CD8-positive, alpha-beta memory T cell (primary cell): ENCODE measurements around the gene CSMD2. TPM values are rescaled to one million over a fixed set of nuclear protein-coding genes. Genes with fewer than 3 reads are reported as not detected.

Source experiments
- CTCF ChIA-PET: fragments of 350-600 bp; sonication (Branson Sonifier 250); formaldehyde crosslinking; loops from one replicate; lab custom pipeline; 2021; ENCODE audit warnings: antibody characterized with exemption; lab: Charles Lee
- POLR2A ChIA-PET: fragments of 350-600 bp; sonication (Branson Sonifier 250); formaldehyde crosslinking; loops from one replicate; lab custom pipeline; 2021; ENCODE audit warnings: antibody characterized with exemption; lab: Charles Lee
- DNase-seq, 5 donors: peaks; one replicate each; pipeline versions ENCODE4 v3.0.0 to v3.0.0-alpha.2; 2020 to 2022; ENCODE audit warnings: mixed read lengths in 1 of 5
- H3K27ac ChIP-seq: one replicate; pipeline ENCODE4 v1.7.0; 2013; ENCODE audit warnings: low read depth, mild to moderate bottlenecking, low read length, moderate library complexity
- H3K27me3 ChIP-seq: 2 replicates; pipeline ENCODE4 v1.7.0; 2013; ENCODE audit warnings: low read length, mild to moderate bottlenecking; ENCODE audit not compliant: insufficient read depth, poor library complexity, severe bottlenecking
- H3K36me3 ChIP-seq: 2 replicates; pipeline ENCODE4 v1.7.0; 2013; ENCODE audit warnings: mild to moderate bottlenecking, low read length, moderate library complexity; ENCODE audit not compliant: insufficient read depth
- H3K4me1 ChIP-seq: 2 replicates; pipeline ENCODE4 v1.7.0; 2013; ENCODE audit warnings: mild to moderate bottlenecking, low read length, moderate library complexity; ENCODE audit not compliant: insufficient read depth
- H3K4me3 ChIP-seq: 2 replicates; pipeline ENCODE4 v1.7.0; 2013; ENCODE audit warnings: mild to moderate bottlenecking, low read length
- H3K9me3 ChIP-seq: 2 replicates; pipeline ENCODE4 v1.7.0; 2013; ENCODE audit warnings: mild to moderate bottlenecking, low read length
- H3K27ac Mint-ChIP-seq, 8 donors: one replicate each; pipeline ENCODE4 v1.8.0; 2020 to 2021; ENCODE audit warnings: mixed read lengths in 8 of 8, mild to moderate bottlenecking in 6 of 8, inconsistent platforms in 3 of 8, moderate library complexity in 3 of 8
- H3K27me3 Mint-ChIP-seq, 2 donors: one replicate each; pipeline ENCODE4 v1.8.0; 2020 to 2021; ENCODE audit warnings: mixed read lengths in 2 of 2, mild to moderate bottlenecking in 1 of 2, moderate library complexity in 1 of 2
- H3K36me3 Mint-ChIP-seq, 3 donors: one replicate each; pipeline ENCODE4 v1.8.0; 2020 to 2021; ENCODE audit warnings: mixed read lengths in 3 of 3, inconsistent platforms in 1 of 3, mild to moderate bottlenecking in 1 of 3
- H3K4me1 Mint-ChIP-seq, 3 donors: one replicate each; pipeline ENCODE4 v1.8.0; 2020 to 2021; ENCODE audit warnings: mixed read lengths in 3 of 3, inconsistent platforms in 1 of 3, mild to moderate bottlenecking in 1 of 3
- H3K4me3 Mint-ChIP-seq, 7 donors: one replicate each; pipeline ENCODE4 v1.8.0; 2020 to 2021; ENCODE audit warnings: mixed read lengths in 7 of 7, mild to moderate bottlenecking in 6 of 7, moderate library complexity in 4 of 7, inconsistent platforms in 2 of 7
- H3K9me3 Mint-ChIP-seq, 5 donors: one replicate each; pipeline ENCODE4 v1.8.0; 2020 to 2022; ENCODE audit warnings: mixed read lengths in 5 of 5, mild to moderate bottlenecking in 3 of 5, moderate library complexity in 2 of 5, inconsistent platforms in 1 of 5
- polyA plus RNA-seq: library from polyadenylated mRNA; unstranded; fragments of 300-500 nt; fragmentation: Illumina TruSeq; gene quantifications from one replicate; pipeline ENCODE4 v1.2.3, GENCODE V29; 2021
- total RNA-seq, 2 experiments: library from RNA; stranded (reverse); gene quantifications; one replicate each; pipeline ENCODE4 v1.2.3, GENCODE V29; 2021

CSMD2 gene
- total and polyA plus RNA-seq, 3 experiments from 2014 or later, result not detected

GRCh38 chr1:33586106-33586505 is 578.9 kb downstream of the CSMD2 start:
- H3K27me3 Mint-ChIP-seq, result peaks cover 0 to 5% of the 10 kb centered on the region in 2 donors
- H3K4me1 ChIP-seq, result no peaks in the 10 kb centered on the region
- no peaks in the 10 kb centered on the region for H3K4me1 Mint-ChIP-seq
- H3K27ac ChIP-seq, result no peak overlapping the region
- no peaks in the 10 kb centered on the region for H3K9me3 Mint-ChIP-seq
- no peaks in the 10 kb centered on the region for H3K36me3 Mint-ChIP-seq
- H3K4me3 Mint-ChIP-seq, result no peak overlapping the region
- no peaks in the 10 kb centered on the region for H3K27me3 ChIP-seq
- no peaks in the 10 kb centered on the region for H3K9me3 ChIP-seq
- CTCF ChIA-PET, result no interaction called here
- no peaks in the 10 kb centered on the region for H3K36me3 ChIP-seq
- POLR2A ChIA-PET, result no interaction called here
- no peak overlapping the region for H3K27ac Mint-ChIP-seq
- no peak for DNase-seq
- H3K4me3 ChIP-seq, result no peak overlapping the region

GRCh38 chr1:33583567-33583966 is 581.5 kb downstream of the CSMD2 start:
- Mint-ChIP-seq H3K9me3 (no peaks in the 10 kb centered on the region), H3K27ac (no peak overlapping the region), H3K4me3 (no peak overlapping the region), H3K36me3 (no peaks in the 10 kb centered on the region), H3K4me1 (no peaks in the 10 kb centered on the region), H3K27me3 (peaks cover 0 to 27% of the 10 kb centered on the region in 2 donors)
- POLR2A ChIA-PET, result no interaction called here
- Histone ChIP-seq H3K27ac (no peak overlapping the region), H3K36me3 (no peaks in the 10 kb centered on the region), H3K4me3 (no peak overlapping the region), H3K27me3 (no peaks in the 10 kb centered on the region), H3K9me3 (no peaks in the 10 kb centered on the region), H3K4me1 (no peaks in the 10 kb centered on the region)
- no peak for DNase-seq
- CTCF ChIA-PET, result no interaction called here

GRCh38 chr1:33578557-33579448 is 586.2 kb downstream of the CSMD2 start:
- no peak overlapping the region for H3K27ac ChIP-seq
- H3K27me3 Mint-ChIP-seq, result peaks cover 10 to 53% of the 10 kb centered on the region in 2 donors
- H3K4me3 ChIP-seq, result no peak overlapping the region
- no peak for DNase-seq
- H3K9me3 Mint-ChIP-seq, result no peaks in the 10 kb centered on the region
- H3K36me3 Mint-ChIP-seq, result no peaks in the 10 kb centered on the region
- no peak overlapping the region for H3K27ac Mint-ChIP-seq
- no peaks in the 10 kb centered on the region for H3K4me1 Mint-ChIP-seq
- H3K27me3 ChIP-seq, result no peaks in the 10 kb centered on the region
- H3K9me3 ChIP-seq, result no peaks in the 10 kb centered on the region
- H3K4me3 Mint-ChIP-seq, result no peak overlapping the region
- POLR2A ChIA-PET, result no interaction called here
- CTCF ChIA-PET, result no interaction called here
- H3K36me3 ChIP-seq, result no peaks in the 10 kb centered on the region
- no peaks in the 10 kb centered on the region for H3K4me1 ChIP-seq

- H3K36me3 ChIP-seq, result no peaks in the 10 kb centered on the region
- CTCF ChIA-PET, result no interaction called here
- H3K27me3 Mint-ChIP-seq, result peaks cover 12 to 62% of the 10 kb centered on the region in 2 donors
Observed at GRCh38 chr1:33577663-33578062, 587.4 kb downstream of the CSMD2 start.

GRCh38 chr1:33576821-33577599 is 588.0 kb downstream of the CSMD2 start:
- H3K27me3 ChIP-seq, result no peaks in the 10 kb centered on the region
- POLR2A ChIA-PET, result no interaction called here
- H3K4me3 ChIP-seq, result no peak overlapping the region
- H3K36me3 ChIP-seq, result no peaks in the 10 kb centered on the region
- no peak overlapping the region for H3K27ac ChIP-seq
- H3K4me1 ChIP-seq, result no peaks in the 10 kb centered on the region
- no peaks in the 10 kb centered on the region for H3K36me3 Mint-ChIP-seq
- H3K4me3 Mint-ChIP-seq, result no peak overlapping the region
- H3K9me3 Mint-ChIP-seq, result no peaks in the 10 kb centered on the region
- CTCF ChIA-PET, result no interaction called here
- H3K27me3 Mint-ChIP-seq, result peaks cover 14 to 66% of the 10 kb centered on the region in 2 donors
- H3K27ac Mint-ChIP-seq, result no peak overlapping the region
- H3K4me1 Mint-ChIP-seq, result no peaks in the 10 kb centered on the region
- H3K9me3 ChIP-seq, result no peaks in the 10 kb centered on the region
- no peak for DNase-seq

More at GRCh38 chr1:33577663-33578062, 587.4 kb downstream of the CSMD2 start:
- no peak for DNase-seq
- H3K9me3 ChIP-seq, result no peaks in the 10 kb centered on the region
- H3K4me1 Mint-ChIP-seq, result no peaks in the 10 kb centered on the region
- no peak overlapping the region for H3K27ac Mint-ChIP-seq
- H3K27me3 ChIP-seq, result no peaks in the 10 kb centered on the region
- no peak overlapping the region for H3K4me3 ChIP-seq
- H3K4me1 ChIP-seq, result no peaks in the 10 kb centered on the region
- POLR2A ChIA-PET, result no interaction called here
- no peak overlapping the region for H3K4me3 Mint-ChIP-seq
- no peaks in the 10 kb centered on the region for H3K36me3 Mint-ChIP-seq
- H3K27ac ChIP-seq, result no peak overlapping the region
- no peaks in the 10 kb centered on the region for H3K9me3 Mint-ChIP-seq

GRCh38 chr1:33575324-33575879 is 589.6 kb downstream of the CSMD2 start:
- Histone ChIP-seq H3K27ac (no peak overlapping the region), H3K9me3 (no peaks in the 10 kb centered on the region), H3K4me1 (no peaks in the 10 kb centered on the region), H3K36me3 (no peaks in the 10 kb centered on the region), H3K4me3 (no peak overlapping the region), H3K27me3 (no peaks in the 10 kb centered on the region)
- Mint-ChIP-seq H3K4me1 (no peaks in the 10 kb centered on the region), H3K27ac (no peak overlapping the region), H3K4me3 (no peak overlapping the region), H3K27me3 (peaks cover 20 to 67% of the 10 kb centered on the region in 2 donors), H3K9me3 (no peaks in the 10 kb centered on the region), H3K36me3 (no peaks in the 10 kb centered on the region)
- POLR2A ChIA-PET, result no interaction called here
- CTCF ChIA-PET, result no interaction called here
- no peak for DNase-seq

- ChIA-PET CTCF (no interaction called here), POLR2A (no interaction called here)
- H3K27me3 Mint-ChIP-seq, result peaks cover 21 to 56% of the 10 kb centered on the region in 2 donors
- Histone ChIP-seq H3K4me1 (no peaks in the 10 kb centered on the region), H3K27me3 (no peaks in the 10 kb centered on the region), H3K9me3 (no peaks in the 10 kb centered on the region), H3K36me3 (no peaks in the 10 kb centered on the region), H3K27ac (no peak overlapping the region), H3K4me3 (no peak overlapping the region)
- no peaks in the 10 kb centered on the region for H3K4me1 Mint-ChIP-seq
- H3K27ac Mint-ChIP-seq, result no peak overlapping the region
- no peaks in the 10 kb centered on the region for H3K9me3 Mint-ChIP-seq
- no peak overlapping the region for H3K4me3 Mint-ChIP-seq
- no peaks in the 10 kb centered on the region for H3K36me3 Mint-ChIP-seq
- no peak for DNase-seq
Observed at GRCh38 chr1:33573661-33574060, 591.4 kb downstream of the CSMD2 start.

- H3K4me3 ChIP-seq, result no peak overlapping the region
- no peak overlapping the region for H3K27ac Mint-ChIP-seq
- no peak overlapping the region for H3K4me3 Mint-ChIP-seq
- H3K27me3 ChIP-seq, result no peaks in the 10 kb centered on the region
- H3K9me3 Mint-ChIP-seq, result no peaks in the 10 kb centered on the region
- H3K36me3 Mint-ChIP-seq, result no peaks in the 10 kb centered on the region
- ChIA-PET POLR2A (no interaction called here), CTCF (interaction anchor here (1.3 kb wide), 1 partner anchor 9 kb away, joined by 3 read pairs; no protein-coding TSS in a partner anchor)
- no peaks in the 10 kb centered on the region for H3K36me3 ChIP-seq
- DNase-seq, result no peak
- H3K4me1 ChIP-seq, result no peaks in the 10 kb centered on the region
- peaks cover 21 to 56% of the 10 kb centered on the region in 2 donors for H3K27me3 Mint-ChIP-seq
- no peak overlapping the region for H3K27ac ChIP-seq
- no peaks in the 10 kb centered on the region for H3K9me3 ChIP-seq
- no peaks in the 10 kb centered on the region for H3K4me1 Mint-ChIP-seq
Observed at GRCh38 chr1:33572387-33572786, 592.6 kb downstream of the CSMD2 start.
